GM18861 (cell line): ENCODE results near the gene SLC6A6.
"Not testable (repeated sequence)": the region's sequence is repeated elsewhere in the genome, so short reads cannot be mapped to it uniquely, and the experiment has no call there.

Experiments used
- ATAC-seq: cut with Tn5 transposase; IDR thresholded peaks from one replicate; pipeline ENCODE4 v1.9.1; 2021; ENCODE audit not compliant: unreplicated experiment

Gene SLC6A6

DNA sequence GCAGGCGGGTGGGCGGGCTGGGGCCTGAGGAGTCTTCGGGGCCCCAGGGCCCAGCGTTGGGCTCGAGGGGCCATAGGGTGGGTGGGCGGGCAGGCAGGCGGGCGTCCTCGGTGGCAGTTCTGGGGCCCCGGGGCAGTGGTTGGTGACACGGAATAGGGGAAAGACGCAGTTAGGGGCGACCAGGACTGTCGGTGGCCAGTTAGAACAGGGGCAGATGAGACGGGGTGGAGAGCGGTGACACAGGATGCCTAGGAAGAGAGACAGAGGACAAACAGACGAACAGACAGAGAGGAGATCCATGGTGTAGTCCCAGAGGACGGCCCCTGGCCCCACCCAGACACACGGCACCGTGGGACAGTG is 101.3 kb downstream of the SLC6A6 start:
- ATAC-seq = no peak

DNA sequence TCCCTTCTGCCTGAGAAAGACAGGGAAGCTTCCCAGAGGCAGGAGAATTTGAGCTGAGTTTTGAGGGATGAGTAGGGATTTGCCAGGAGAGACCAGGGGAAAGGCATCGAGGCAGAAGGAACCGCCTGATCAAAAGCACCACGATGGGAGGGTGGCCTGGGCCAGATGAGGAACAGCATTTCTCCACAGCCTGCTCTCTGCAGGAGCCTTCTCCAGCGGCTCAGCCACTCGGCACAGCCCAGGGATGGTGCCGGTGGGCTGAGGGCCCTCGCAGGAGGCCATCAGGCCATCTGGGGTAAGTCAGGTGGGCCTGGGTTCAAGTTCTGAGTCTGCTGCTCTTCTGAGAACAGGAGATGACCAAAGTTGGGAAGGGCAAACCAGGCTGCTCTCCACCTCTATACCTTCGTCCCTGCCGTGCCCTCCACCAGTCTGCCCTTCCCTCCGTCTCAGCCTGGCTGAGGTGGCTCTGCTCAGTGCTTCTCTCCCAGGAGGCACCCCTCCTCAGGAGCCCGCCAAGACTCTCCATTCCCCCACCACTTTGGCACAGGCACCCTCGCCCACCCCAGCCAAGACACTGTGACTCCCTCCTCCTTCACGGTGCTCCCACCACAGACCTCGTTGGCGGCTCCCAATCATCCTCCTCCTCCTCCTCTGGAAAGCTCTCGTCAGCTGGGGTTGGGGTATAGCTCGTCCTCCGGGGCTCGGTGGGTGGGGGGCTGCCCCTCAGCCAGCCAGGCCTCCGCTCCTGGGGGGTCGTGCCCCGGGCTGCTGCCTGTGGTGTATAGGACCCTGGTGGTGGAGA is 102.8 kb downstream of the SLC6A6 start:
- no peak for ATAC-seq

DNA sequence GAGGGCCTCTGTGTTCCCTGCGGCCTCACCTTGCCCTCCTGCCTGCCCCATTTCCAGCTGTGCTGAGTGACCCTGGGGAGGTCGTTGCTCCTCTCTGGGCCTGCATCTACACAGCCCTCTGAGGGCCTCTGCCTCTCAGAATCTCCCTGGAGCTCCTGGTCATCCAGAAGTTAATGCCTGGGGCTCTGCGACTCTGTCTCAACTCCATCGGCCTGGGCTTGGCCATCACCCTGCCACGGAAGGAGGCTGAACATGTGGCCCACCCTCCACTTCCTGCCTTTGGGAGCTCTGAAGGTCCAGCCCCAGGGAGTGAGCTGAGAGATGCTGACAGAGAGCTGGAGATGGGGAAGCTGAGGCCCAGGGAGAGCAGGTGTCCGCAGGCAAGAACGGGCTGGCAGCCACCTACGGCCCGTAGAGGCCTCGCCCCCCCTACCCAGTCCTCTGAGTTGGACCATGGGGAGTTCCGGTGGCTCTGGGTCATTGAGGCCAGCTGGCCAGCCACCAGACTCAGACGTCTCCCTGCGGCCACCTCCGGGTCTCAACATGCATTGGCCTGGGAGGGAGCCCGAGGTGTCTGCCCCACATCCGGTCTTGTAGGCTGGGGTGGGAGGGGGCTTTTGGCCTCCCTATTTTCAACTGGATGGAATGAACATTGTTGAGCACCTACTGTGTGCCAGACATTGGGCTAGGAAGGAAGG is 103.5 kb downstream of the SLC6A6 start:
- no peak for ATAC-seq

DNA sequence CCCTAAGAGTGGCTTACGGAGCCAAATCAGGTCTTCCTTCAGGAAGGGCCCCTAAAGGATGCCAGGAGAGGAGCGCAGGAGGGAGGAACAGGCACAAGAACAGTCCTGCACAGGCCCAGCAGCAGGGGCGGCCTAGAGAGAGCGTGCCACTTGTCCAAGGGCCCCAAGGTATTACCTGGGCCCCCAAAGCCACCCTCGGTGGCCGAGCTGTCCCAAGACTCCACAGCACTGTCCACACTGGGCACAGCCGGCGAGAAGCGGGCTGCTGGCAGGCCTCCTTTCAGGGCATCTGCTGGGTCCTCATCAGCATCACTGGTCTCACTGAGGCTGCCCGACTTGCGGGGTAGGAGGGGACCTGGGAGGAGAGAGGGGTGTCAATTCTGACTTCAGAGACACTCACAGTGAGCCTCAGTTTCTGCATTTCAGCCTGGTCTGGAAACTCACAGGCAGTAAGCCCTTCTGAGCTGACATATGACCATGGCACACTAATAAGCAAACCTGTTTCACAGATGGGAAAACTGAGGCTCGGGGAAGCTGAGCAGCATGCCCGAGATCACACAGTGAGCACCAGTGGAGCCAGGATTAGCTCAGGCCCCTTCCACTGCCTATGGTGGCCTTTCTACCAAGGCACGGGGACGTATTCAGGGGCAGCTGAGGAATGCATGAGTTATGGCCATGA is 104.4 kb downstream of the SLC6A6 start:
- ATAC-seq = no peak

DNA sequence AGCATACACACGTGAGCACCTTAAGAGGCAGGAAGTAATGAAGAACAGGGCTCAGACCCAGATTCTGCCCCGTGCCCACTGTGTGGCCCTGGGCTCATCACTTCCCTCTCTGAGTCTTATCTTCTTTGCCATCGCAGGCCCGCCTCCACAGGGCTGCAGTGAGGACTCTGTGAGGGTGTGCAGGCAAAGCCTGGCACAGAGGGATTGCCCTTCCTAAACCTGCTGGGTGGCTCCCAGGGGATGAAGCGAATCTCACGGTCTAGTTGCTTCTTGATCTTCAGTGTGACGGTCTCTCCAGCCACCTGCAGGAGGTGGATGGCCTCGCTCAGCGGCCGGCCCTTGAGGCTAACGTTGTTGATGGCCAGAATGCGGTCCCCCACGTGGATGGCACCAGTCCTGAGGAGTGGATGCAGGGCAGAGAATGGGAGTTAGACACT is 104.9 kb downstream of the SLC6A6 start:
- no peak for ATAC-seq

DNA sequence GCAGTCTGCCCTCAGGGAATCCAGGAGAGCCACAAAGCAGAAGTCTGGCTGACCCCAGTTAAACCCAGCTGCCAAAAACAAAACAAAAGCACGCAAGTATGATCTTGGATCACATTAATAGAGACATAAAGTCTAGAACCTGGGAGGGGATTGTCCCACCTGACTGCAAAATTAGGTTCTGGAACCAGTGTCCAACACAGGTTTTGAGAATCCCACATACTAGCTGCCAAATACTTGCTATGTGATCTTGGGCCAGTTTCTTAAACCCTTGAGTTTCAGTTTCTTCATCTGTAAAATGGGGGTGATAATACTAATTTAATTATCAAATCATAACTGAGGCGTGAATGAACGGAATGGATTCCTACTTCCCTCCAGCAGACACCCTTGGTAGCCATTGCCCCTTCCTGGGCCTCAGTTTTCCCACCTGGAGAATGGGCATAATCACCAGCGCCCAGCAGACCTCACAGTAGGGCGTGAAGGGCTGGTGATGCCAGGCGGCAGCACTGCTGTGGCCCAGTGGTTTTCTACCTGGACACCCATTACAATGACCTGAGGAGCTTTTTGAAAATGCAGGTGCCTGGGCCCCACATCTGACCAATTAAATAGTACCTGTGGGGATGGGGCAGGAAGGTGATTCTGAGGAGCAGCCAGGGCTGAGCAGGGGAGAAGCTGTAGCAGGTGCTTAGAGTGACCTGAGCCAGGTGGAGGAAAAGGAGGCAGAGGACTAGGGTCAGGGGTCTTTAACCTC is 105.5 kb downstream of the SLC6A6 start:
- no peak for ATAC-seq

DNA sequence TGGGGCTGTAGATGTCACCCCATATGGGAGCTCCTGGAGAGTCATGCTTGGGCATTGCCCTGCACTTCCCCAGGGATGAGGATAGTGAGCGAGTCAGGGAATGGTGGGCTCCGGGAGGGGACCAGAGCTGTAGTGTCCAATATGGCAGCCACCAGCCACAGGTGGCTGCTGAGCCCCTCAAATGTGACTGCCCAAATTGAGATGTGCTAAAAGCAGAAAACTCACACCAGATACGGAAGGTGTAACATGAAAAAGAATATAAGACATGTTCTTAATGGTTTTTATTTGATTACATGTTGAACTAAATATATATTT is 106.1 kb downstream of the SLC6A6 start:
- no peak for ATAC-seq

DNA sequence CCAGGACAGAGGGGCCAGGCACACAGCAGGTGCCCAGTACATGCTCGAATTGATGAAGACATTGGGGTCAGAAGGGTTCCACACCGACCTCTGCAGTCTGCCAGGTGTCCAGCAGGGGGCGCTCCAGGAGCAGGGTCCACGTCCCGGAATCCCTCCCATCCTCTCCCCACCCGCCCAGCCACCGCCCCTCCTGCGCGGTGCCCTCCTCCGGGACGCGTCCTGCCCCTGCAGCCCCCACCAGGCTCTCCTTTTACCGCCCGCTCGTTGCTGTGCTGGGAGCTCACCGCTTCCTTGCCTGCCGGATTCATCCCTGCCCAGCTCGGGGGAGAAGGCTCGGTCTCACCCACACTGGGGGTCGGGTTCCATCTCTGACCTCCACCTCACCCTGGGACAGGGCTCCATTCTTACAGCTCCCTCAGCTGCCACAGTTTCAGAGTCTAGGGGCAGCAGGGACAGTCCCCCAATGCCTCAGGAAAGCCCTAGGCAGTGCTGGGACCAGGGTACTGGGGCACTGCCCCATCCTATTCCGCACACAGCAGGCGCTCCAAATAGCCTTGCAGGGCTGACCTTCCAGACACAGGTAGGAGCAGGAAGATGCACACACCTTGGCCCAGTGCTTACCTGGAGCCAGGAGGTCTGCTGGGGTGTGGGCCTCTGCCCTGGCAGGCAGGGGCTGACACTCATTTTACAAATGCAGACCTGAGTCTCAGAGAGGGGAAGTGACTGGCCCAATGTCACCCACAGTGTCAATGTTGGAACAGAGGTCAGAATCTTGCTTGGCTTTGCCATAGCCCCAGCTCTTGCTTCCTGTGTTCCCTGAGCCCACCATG is 106.8 kb downstream of the SLC6A6 start:
- no peak for ATAC-seq

DNA sequence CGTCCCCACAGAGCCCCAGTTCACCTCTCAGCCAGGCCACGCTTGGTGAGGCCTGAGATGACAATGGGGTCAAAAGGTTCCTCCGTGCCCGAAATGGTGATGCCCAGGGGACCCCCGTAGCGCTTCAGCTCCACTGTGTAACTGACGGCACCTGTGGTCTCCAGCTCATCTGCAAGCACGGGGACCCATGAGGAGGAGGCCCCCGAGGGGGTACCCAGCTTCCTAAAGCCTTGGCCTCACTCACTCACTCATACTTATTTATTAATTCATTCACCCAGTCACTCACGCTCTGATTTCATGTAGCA is 107.3 kb downstream of the SLC6A6 start:
- no peak for ATAC-seq

DNA sequence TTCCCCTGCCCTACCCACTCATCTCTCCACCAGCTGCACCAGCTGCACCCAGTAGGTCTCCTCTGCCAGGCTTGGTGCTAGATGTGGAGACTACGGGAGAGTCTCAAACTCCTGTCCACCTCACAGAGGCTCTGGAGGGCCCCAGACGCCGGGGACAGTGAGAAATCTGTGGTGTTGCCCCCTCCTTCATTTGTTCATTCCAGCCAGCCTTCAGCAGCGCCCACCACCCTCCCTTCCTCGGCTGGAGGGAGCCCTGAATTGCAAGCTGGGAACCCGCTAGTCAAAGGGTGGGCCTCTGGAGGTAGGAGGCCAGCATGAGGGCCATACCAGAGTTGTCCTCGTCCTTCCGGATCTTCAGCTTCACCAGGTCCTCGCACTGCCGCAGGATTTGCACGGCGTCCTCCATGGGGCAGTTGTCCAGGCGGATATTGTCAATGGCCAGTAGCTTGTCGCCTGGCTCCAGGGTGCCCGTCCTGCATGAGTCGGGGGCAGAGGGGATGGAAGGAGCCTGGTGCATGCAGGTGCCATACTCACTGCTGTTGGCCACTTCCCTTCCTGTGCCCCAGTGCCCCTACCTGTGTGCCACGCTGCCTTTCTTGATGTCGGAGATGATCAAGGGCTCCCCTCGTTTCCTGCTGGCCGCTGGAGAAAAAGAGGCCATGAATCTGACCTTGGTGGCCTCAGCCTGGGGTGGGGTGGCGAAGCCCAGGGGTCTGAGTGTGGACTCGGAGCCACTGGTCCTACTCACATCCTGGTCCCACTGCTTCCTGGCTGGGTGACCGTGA is 108.6 kb downstream of the SLC6A6 start:
- no peak for ATAC-seq

DNA sequence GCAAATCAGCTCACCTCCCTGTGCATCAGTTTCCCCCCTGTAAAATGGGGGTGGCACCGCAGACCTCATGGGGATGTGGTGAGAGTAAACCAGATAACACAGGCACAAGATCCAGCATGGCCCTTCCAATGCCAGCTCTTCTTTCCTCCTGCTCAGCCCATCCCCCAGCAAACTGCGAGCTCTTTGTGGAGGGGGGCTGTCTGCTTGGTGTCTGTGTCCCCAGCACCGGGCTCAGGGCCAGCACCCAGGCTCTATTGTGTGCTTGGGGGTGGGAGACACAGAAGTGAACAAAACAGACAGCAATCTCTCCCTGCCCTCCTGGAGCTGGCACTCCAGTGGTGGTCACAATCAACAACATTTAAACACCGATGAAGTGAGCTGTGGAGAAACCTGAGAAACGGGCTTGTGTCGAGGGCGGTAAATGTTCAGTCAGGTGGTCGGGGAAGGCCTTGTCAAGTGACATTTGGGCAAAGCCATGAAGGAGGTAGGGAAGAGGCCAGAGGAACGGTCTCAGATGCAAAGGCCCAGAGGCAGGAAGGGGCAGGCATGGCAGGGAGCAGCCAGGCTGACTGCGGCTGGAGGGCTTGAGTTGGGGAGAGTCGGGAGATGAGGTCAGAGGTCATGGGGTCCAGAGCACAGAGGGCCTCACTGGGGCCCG is 109.3 kb downstream of the SLC6A6 start:
- no peak for ATAC-seq

DNA sequence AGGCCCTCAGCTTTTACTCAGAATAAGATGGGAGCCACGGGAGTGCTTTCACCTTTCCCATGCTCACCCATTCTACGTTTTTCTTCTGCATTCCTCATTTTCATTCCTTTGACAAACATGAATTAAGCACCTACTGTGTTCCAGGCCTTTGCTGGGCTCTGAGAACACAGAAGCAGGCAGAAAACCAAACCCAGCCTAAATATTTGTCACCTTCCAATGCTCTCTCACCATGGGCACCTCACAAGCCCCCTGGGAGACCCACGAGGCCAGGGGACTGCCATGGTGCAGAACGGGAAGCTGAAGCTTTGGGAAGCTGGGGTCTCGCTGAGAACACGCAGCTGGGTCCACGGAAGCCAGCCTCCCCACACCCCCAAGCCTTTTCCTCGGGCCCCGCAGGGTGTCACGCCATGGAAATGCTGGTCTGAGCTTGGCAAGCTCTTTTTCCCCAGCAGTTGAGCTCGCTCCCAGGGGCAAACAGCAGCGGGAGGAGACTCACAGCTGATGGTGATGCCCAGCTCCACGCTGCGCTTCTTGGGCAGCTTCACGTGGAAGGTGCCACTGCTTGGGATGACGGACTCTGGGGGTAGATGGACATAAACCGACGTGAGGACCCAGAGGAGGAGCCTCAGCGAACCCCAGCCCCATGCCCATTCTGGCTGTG is 110.0 kb downstream of the SLC6A6 start:
- ATAC-seq = no peak

DNA sequence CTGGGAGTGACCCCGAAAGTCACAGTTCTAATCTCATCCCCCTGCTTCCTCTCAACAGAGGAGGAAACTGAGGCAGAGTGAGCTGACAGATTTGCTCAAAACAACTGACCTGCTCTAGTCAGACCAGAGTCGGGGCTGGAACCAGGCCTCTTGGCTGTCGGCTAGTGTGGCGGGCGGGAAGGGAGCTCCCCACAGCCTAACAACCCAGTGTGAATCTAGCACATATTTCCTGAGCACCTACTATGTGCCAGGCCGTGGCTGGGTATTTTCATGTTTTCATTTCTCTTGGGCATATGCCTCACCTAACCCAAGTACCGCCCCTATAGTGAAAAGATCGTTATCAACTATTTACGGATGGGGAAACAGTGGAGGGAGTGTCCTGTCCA is 110.5 kb downstream of the SLC6A6 start:
- no peak for ATAC-seq

DNA sequence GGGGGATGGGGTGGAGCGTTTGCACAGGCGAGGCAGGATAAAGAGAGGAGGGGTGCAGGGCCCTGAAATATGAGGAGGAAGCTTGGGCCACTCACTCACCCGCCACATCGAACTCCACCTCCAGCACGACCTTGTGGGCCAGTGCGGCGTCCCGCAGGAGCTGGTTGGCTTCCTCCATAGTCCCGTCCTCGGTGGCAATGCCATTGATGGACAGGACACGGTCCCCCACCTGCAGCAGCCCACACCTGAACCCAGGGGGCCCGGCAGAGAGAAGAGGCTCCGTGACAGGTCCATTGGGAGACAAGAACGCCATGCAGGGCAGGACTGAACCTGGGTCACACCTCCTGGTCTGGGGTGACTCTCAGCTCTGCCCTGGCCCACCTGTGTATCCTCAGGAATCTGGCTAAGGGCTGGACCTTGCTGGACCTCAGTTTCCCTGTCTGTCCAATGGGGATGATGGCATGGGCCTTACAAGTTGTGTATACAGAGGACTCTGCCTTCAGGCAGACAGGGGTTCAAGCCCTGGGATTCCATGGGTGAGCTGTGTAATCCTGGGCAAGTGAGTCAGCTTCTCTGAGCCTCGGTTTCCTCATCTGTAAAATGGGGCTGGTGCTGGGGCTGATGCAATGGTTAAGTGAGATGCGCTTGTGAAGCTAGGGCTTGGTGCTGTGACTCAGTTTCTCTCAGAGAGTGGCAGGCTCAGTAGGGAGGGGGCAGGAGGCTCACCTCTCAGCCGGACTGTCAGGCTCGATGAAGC is 111.3 kb downstream of the SLC6A6 start:
- ATAC-seq = no peak

DNA sequence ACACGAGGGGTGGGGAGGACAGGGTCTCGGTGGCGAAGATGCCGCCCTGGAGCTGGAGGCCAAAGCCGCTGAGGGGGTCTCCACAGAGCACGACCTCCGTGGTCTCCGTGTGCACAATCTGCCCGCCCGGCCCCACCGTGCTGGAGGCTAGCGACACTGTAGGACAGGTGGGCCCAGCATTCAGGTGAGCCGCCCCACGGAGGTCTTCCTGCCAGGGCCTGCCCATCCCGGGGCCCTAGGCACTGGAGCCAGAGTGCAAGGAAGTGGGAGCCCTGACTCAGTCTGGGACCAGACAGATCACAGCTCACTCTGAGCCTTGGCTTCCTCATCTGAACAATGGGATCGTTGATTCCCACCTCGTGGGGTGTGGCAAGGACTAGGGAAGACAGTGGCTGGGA is 111.9 kb downstream of the SLC6A6 start:
- no peak for ATAC-seq

DNA sequence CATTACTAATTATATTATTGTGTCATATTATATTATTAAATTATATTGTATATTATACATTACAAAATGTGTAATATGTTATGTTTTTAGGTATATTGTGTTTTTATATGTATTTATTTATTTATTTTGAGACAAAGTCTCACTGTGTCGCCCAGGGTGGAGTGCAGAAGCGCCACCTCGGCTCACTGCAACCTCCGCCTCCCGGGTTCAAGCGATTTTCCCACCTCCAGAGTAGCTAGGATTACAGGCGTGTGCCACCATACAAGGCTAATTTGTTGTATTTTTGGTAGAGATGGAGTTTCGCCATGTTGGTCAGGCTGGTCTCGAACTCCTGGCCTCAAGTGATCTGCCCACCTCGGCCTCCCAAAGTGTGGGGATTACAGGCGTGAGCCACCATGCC is 113.1 kb downstream of the SLC6A6 start:
- ATAC-seq = not testable (repeated sequence)

DNA sequence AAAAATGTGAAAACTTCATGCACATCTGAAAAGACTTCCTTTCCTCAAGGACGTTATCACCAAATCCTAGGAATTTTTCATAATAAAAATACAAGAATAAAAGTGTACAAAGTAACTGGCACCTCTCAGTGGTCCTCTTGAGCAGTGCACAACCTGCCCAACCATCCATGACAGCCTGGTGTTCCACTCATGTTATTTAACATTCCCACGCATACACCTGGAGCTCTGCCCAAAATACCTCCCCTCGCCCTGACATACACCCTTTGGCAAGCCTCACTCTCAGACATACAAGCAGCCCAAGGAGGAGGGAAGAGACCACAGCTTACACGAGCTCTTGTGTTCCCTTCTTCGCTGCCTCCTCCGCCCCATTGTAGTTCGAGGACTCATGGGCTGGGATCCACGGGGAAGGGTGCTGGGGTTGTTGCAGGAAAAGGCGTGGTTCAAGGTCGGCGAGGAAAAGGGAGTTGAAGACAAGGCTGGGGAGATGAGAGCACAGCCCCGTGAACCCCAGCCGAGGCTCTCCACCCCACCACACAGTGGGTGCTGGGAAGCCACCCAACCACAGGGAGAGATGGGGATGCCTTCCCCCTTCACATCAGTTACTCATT is 114.4 kb downstream of the SLC6A6 start:
- no peak for ATAC-seq
